Epithelial cell of proximal tubule (primary cell): ENCODE results near the gene MAPKBP1. TPM values are rescaled to one million over a fixed set of nuclear protein-coding genes. Genes with fewer than 3 reads are reported as not detected.

ENCODE experiments used
- DNase-seq: peaks from one replicate; pipeline ENCODE4 v3.0.0-alpha.2; 2011; ENCODE audit warnings: low read depth
- H3K4me3 ChIP-seq: 2 replicates; pipeline ENCODE4 v1.5.1; 2011; ENCODE audit warnings: low read depth, mild to moderate bottlenecking, low read length
- CTCF ChIP-seq: conservative IDR thresholded peaks from 2 replicates; pipeline ENCODE4 v1.5.1; 2012; ENCODE audit warnings: low read depth, mild to moderate bottlenecking, low read length
- total RNA-seq: library from RNA; depleted of rRNA; stranded (reverse); fragments of >200 nt; gene quantifications from 2 replicates; pipeline ENCODE4 v1.2.3, GENCODE V29; 2015

MAPKBP1 gene
- total RNA-seq, 1 donor from 2014 or later = 14.4 TPM

- DNase-seq = no peak
- TF ChIP-seq CTCF = no peak
- H3K4me3 ChIP-seq = no peak overlapping the region
Observed at GRCh38 chr15:41874736-41875135, 100.5 kb downstream of the MAPKBP1 start.

GRCh38 chr15:41876007-41876406 lies 101.7 kb downstream of the MAPKBP1 start:
- no peak overlapping the region for H3K4me3 ChIP-seq
- DNase-seq = no peak
- TF ChIP-seq CTCF = no peak

- no peak for TF ChIP-seq CTCF
- no peak overlapping the region for H3K4me3 ChIP-seq
Observed at GRCh38 chr15:41876689-41877088, 102.4 kb downstream of the MAPKBP1 start.

More at GRCh38 chr15:41876689-41877088, 102.4 kb downstream of the MAPKBP1 start:
- DNase-seq = no peak

Other genes with a start within 250 kb of the MAPKBP1 start
- gene RPAP1, start 230.2 kb upstream of the MAPKBP1 start, total RNA-seq = 46.4 and 70.8 TPM in 2 replicates
- gene TYRO3, start 215.3 kb upstream of the MAPKBP1 start, total RNA-seq = 2.8 and 6.4 TPM in 2 replicates
- 14.8 and 20.8 TPM in 2 replicates for gene MGA, start 114.1 kb upstream of the MAPKBP1 start, total RNA-seq
- 6.6 and 10.4 TPM in 2 replicates for gene JMJD7, start 53.6 kb downstream of the MAPKBP1 start, total RNA-seq
- gene PLA2G4B, start 64.4 kb downstream of the MAPKBP1 start, total RNA-seq = 0.65 and 1.2 TPM in 2 replicates
- gene SPTBN5, start 119.6 kb downstream of the MAPKBP1 start, total RNA-seq = 0.51 and 0.63 TPM in 2 replicates
- 30.2 and 44.7 TPM in 2 replicates for gene EHD4, start 198.1 kb downstream of the MAPKBP1 start, total RNA-seq
- gene PLA2G4E, start 246.6 kb downstream of the MAPKBP1 start, total RNA-seq = not detected in 2 replicates